GM21423 (cell line): ENCODE data around the gene CD14.
"Not testable (repeated sequence)": the region's sequence is repeated elsewhere in the genome, so short reads cannot be mapped to it uniquely, and the experiment has no call there.

Experiments used
- ATAC-seq: cut with Tn5 transposase; IDR thresholded peaks from one replicate; pipeline ENCODE4 v1.9.1; 2021; ENCODE audit warnings: mild to moderate bottlenecking, moderate library complexity; ENCODE audit not compliant: unreplicated experiment

CD14 gene

DNA sequence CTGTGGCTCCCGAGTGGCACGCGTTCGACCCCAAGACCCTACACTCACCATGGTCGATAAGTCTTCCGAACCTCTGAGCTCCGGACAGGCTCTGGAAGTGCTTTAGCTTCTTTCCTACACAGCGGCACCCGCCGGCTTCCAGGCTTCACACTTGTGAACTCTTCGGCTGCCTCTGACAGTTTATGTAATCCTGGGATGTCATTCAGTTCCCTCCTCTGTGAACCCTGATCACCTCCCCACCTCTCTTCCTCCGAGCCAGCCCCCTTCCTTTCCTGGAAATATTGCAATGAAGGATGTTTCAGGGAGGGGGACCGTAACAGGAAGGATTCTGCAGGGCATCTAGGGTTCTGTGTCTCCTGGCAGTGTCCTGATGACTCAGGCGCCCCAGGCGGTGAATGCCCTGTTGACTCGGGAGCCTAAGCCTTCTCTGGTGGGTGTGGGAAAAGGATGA, at the start of gene CD14:
Gene CD14, minus strand, starts transcription at position 155 of the 451 bp plus-strand sequence. Its CDS starts 104 bp downstream, at position 51.
- ATAC-seq = no peak

DNA sequence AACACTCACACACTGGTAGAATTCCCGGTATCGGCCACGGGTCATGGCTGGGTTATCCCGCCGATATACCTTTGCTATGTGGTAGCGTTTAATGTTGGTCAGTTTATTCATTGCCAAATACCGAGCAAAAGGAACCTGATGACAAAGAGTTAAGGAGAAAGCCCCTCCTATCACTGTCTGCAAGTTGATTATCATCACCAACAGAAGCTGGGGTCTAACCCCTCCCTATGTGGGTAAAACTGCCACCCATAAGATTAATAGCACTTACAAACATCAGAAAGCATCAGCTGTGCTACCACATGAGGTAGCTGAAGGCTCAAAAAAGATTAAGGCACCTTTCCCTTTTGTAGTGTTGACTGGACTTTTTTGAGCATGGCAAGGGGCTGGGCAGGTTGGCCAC, 46.0 kb upstream of the CD14 start:
- no peak for ATAC-seq

DNA sequence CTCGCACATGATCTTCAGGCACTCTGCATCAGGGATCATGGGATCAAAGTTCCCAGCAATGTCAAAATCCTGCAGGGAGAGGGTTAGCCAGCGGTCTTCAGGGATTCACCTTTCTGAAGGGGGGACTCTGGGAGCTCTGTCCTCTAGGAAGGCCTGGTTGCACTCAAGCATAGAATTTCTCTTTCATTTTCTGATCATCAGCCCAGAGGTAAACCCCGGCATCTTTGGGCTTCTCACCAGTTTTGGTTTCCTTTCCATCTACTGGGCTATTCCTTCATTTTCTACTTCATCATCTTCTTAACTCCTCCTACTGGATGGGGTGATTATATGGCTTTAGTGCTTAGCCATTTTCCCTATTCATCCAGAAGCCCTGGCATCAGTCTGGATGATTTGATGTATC, 45.0 kb upstream of the CD14 start:
- ATAC-seq = no peak

DNA sequence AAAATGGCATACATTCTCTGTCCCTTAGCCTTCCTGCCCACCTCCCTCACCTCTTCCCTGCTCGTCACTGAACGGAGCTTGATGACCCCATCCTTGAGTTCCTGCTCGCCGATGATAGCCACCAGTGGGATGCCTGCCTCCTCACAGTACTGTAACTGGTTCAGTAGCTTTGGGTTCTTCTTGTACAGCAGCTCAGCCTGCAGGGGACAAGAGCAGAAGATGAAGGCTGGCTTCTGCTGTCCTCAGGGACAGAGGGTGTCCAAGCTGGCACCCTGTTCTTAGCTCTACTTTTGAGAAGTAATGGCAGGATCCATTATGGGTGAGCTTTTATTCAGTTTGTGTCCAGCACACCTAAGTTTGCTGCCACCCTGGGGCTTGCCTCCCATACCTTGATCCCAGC, 41.7 kb upstream of the CD14 start:
- ATAC-seq = no peak

DNA sequence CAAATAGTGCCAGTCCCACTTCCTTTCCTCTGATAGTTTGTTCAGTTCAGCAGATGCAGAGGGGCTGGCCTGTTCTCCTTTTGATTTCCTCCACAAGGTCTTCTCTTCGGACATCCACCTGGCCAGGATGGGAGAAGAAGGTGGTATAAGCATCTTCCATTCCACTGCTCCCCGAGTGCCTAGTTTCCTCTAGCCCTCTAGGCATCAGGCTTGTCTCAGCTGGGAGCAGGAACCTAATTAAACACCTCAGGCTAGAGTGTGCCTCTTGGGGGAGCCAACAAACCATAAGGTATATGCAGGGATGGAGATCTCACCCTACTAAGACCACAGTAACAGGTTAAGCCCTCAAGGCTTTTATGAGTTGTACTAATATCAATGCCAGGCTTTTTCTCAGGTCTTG, 41.2 kb upstream of the CD14 start:
- no peak for ATAC-seq

DNA sequence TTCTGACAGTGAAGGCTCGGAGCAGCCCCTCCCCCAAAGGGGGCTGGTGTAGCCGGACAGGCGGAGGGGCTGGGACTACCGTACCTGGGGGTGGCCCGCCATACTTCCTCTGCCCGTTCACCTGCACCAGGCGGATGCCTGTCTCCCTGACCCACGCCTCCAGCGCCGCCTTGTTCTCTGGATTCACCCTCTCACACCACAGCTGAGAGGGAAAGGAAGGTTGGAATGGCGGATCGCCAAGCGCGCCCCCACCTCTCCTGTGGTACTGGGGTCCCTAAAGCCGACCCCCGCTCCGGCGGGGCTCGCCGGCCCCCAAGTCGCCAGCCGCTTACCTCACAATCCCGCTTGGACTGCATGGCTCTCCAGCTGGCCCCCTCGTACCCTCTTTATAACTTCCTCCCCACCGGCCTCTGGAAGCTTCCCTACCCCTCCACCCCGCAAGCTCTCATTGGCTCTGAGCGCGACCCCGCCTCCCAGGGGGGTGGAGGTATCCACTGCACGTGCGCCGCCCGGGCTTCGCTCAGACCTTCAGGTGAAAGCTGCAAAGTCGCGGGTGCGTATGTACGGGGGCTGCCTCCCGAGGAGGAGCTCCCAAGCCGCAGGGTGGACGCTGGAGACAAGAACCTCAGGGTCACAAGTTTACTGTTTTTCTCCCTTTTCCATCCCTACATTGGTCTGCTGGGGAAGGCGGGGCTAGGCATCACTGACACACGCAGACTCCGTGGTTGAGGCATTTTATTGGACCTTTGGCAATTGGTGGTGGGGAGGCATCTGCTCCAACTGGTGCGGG, 40.4 kb upstream of the CD14 start, which contains the start of gene DND1:
Gene DND1, minus strand, starts transcription at position 390 of the 790 bp plus-strand sequence. Its CDS starts 34 bp downstream, at position 356.
- ATAC-seq = no peak

DNA sequence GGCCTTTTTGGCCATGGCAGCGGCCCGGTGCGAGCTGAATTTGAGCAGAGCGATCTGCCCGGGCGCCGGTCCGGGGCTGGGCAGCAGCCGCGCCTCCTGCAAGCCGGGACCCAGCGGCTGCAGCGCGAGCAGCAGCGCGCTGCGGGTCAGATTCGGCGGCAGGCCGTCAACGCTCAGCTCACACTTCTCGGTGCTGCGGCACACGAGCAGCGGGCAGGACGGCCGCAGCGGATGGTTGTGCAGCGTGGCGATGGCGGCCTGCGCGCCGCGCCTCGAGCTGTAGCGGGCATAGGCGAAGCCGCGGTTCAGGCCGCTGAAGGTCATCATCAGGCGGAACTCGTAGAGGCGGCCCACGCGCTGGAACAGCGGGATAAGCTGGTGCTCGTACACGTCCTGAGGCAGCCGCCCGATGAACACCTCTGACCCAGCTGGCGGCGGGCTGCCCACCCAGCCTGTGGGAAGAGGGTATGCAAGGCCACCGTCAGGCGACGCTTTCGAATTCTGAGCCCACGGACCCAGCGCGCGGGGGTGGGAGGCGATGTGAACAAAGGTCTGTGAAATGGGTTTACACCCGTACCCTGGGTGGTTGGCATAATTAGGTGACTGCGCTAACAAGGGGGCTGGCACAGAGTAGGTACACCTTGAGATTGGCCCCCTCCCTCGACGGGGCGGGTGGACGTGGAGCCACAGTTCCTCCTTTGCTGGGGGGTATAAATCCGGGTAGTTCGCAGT, 39.6 kb upstream of the CD14 start:
- no peak for ATAC-seq

DNA sequence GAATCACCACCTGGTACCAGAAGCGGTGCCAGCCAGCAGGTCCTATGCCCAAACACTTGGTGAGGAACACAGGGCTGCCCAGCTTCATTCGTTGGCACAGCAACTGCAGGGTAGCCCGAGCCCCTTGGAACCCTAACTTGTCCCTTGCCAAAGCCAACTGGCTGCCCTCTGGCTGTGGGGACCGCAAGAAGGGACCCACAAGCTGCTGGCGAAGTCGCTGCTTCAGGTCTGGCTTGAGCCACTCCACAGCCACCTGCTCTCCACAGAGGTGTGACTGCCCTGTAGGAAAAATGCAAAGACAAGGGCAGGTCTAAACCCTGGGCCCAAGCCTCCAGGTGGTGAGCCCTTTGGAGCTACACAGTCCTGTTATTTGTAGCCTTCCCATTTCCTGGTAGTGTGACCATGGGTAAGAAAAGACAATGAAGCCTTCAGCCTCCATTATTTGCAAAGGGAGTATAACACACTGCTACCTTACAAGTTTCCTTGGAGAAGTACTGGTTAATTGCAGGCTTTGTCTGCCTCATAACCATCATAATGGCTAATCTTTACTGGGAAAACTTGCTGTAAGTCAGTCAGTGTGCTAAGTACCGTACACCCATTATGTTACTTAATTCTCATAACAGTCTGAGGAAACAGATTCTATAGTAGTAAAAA, 38.6 kb upstream of the CD14 start:
- no peak for ATAC-seq

DNA sequence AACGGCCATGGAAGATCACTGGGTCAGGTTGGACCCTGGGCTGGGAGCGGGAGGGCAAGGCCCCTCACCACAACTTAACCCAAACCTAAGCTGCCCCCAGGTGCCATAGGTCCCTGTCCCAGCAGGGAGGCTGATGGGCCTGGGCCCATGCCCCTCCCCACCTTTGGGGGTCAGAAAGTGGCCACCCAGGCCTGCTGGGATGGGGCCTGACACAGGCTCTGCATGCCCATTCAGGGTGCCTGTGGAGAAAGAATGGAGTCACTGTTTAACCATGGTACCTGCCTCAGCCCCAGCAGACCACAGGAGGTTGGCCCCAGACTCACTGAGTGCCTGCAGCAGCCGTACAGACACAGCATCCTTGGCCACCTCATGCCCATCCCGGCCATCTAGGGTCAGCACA, 38.1 kb upstream of the CD14 start:
- ATAC-seq = not testable (repeated sequence)

DNA sequence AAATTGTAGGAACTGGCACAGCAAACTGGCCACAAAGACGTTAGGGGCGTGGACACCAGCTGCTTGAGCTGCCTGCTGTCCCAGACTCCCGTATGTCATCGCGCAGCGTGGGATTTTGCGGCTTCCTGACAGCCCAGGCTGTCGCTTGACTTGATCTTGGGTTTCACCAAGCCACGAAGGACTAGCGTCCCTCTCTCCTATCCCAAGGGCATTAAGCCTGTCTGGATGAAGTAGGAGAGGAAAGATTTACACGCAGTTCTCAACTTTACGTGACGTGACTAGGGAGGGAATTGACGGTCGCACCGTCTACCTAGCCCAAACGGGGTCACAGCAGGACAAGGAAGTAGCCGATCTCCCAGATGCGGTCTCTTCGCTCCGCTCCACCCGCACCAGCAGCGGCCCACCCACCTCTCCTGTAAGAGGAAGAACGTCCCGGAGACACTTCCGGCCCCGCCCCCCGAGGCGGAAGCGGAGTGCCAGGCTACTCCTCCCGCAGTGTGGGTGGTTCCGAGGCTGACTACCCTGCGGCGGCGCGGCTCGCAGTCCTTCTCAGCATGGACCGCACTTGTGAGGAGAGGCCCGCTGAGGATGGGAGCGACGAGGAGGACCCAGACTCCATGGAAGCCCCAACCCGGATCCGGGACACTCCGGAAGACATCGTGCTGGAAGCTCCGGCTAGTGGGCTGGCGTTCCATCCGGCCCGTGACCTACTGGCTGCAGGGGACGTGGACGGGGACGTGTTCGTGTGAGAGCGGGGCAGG, 31.6 kb upstream of the CD14 start, which contains the start of gene WDR55:
Gene WDR55, plus strand, starts transcription at position 546 of the 761 bp plus-strand sequence. Its CDS starts 9 bp downstream, at position 555.
- ATAC-seq = peak; percentile 96

DNA sequence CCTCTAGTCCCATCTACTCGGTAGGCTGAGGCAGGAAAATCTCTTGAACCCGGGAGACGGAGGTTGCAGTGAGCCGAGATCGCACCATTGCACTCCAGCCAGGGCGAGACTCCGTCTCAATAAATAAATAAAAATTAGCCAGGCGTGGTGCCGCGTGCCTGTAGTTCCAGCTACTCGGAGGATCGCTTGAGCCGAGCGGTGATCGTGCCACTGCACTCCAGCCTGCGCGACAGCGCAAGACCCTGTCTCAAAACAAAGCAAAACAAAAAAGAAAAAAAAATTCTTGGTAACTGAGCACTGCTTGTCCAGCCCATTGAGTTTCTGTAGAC, 31.0 kb upstream of the CD14 start:
- no peak for ATAC-seq

DNA sequence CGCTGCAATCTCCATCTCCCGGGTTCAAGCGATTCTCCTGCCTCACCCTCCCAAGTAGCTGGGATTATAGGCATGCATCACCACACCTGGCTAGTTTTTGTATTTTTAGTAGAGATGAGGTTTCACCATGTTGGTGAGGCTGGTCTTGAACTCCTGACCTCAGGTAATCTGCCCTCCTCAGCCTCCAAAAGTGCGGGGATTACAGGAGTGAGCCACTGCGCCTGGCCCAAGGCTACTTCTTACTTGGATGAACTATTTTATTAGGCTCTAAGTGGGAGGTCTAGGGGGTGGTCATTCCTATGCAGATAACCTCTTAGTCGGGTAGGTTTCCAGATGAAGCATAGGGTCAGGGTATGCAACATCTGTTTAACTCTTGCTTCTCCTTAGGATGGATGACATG, 27.4 kb upstream of the CD14 start:
- not testable (repeated sequence) for ATAC-seq

DNA sequence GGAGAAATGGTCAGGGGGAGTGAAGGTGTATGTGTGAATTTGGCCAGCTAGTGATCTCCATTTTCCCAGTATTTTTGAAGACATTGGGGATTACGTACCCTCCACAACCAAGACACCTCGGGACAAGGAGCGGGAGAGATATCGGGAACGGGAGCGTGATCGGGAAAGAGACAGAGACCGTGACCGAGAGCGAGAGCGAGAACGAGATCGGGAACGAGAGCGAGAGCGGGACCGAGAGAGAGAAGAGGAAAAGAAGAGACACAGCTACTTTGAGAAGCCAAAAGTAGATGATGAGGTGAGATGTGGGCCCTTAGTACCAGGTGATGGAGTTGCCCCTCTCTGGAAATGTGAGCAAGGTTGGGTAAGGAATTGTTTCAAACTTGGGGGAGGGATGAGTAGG, 25.9 kb upstream of the CD14 start:
- ATAC-seq = no peak

DNA sequence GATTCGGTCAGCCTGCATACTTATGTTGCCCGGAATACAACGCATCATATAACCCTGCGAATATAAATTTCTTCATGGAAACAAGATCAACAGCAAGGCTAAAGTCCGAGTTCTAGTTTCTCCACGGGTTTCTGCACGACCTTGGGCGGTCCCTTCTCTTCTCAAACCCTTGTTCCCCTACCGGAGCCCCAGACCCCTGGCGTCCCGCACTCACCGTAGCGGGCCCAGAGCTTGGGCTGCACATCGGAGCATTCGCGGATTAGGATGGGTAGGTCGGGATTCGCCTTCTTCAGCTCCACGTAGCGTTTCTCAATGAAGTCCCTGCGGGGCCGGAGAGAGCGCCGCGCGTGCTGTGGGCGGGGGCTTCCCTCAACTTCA, 14.1 kb upstream of the CD14 start:
- no peak for ATAC-seq

DNA sequence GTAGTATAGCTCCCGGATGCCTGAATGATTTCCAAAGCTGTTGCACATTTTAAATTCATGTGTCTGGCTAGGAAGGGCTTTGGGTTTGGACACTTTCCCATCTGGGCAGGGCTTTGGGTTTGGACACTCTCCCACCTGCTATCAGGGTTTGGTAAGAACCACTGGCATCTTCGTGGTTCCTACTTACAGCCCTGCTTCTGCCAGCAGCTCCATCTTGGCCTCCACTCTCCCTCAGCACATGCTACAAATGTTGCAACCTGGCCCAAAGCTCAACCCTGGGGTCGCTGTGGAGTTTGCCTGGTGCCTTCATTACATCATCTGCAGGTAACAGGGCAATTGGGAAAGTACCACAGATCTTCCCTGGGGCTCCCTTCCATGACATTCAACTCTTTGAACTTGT, 9.7 kb upstream of the CD14 start:
- ATAC-seq = no peak

DNA sequence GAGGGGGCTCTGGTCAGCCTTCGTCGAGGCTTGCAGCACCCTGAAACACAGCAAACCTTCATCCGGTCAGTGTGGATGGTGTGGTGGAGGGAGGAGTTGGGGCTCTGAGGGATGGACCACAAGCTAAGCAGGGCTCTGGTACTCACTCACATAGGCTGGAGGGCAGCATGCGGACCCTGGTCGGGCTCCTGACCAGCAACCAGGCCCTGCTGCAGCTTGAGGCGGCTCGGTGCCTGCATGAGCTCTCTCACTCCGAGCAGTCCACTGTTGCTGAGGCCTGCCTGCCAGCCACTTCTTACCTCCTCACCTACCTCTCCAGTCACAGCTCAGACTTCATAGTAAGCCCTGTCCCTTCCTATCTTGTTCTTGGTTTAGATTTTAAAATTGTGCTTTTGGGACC, 8.7 kb upstream of the CD14 start:
- no peak for ATAC-seq

DNA sequence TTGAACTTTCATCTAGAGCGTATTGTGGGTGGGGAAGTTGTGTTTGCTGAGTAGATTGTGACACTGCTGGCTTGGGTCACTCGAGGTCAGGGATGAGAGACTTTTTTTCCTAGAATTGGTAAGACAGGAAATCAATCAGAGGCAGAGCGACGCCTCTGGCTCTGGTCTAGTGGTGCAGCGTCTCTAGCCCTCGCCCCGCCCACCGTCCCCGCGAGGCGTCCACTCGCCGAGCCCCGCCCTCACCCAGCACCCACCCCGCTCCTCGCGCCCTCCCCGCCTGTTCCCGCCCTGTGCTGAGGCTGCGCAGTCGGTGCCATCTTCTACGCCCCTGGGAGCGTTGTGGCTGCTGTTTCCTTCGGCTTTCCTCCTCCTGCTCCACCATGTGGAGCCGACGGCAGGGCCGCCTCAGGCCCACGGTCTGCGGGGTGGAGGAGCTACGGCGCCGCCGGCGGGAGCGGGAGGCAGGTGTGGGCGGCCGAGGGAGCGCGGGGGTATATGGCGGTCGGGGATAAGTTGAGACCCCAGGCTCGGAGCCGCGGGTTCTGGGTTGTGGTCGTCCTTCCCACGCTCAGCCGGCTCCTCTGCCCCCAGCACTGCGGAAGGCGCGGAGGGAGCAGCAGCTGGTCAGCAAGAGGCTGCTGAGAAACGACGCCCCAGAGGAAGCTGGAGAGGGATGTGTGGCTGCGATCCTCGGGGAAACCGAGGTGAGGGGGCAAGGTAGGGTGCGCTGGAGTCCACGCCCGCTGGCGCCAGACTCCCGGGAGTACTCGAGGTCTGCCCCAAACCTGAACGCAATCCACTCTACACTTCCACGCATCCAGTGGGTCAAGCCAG, 6.4 kb upstream of the CD14 start, which contains the start of gene TMCO6:
Gene TMCO6, plus strand, starts transcription at position 304 of the 834 bp plus-strand sequence. Its CDS starts 77 bp downstream, at position 381.
- peak; percentile 96 for ATAC-seq

DNA sequence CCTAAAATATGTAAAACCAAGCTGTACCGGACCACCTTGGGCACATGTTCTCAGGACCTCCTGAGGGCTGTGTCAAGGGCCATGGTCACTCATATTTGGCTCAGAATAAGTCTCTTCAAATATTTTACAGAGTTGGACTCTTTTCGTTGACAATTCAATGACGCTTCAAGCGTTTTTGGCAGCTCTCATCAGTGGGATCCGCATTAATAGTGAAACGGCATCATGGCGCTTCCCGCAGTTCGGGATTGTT, 5.8 kb upstream of the CD14 start:
- not testable (repeated sequence) for ATAC-seq

DNA sequence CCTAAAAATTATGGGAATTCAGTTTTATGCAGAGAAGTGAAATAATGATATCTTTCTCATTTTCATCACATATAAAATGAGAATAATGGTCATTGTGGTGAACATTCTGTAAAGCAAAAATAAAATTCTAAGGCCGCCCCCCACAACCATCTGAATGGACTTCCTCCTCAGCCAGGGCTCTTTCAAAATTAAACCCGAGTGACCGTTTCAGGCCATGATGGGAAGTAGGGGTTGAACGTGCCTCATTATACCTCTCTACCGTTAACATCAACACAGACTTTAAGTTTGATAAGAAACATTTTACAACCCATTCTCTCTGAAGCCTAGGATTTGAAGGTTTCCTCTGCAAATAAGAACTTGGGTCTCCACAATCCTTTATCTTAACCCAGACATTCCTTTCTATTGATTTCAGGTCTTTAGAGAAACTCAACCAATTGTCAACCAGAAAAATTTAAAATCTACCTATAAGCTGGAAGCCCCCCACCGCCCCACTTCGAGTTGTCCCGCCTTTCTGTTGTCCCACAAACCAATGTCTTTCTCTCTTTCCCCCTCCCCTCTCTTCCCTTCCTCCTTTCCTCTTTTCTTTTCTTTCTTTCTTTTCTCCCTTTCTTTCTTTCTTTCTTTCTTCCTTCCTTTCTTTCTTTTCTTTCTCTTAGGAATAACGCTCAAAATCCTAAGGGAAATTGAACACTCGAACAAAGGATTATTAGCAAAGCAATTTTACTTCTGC, 4.6 kb upstream of the CD14 start:
- no peak for ATAC-seq
